ENCODE measurements around the gene VDAC1. TPM values are rescaled to one million over a fixed set of nuclear protein-coding genes. Genes with fewer than 3 reads are reported as not detected.

The VDAC1 gene
- total RNA-seq, 1 donor, result 87.0 TPM

- no peak for DNase-seq (ENCODE audit: low read depth in 2 of 3, low spot score in 2 of 3)
Measured at GRCh38 chr5:134025786-134026185, 21.0 kb upstream of the VDAC1 start.

DNA sequence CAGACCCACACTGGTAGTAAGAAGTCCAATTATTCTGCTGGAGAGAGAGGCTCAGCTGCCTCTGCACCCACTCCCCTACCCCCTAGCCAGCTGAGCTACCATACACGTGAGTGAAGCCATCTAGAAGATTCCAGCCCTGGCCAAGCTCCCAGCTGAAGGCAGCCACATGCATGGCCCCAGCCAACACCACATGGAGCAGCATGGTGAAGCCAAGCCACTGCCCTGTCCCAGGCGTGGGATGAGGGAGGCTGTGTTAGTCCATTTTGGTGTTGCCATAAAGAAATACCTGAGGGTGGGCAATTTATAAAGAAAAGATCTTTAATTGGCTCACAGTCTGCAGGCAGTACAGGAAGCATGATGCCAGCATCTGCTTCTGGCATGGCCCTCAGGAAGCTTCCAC is 20.0 kb upstream of the VDAC1 start:
- DNase-seq (ENCODE audit: low read depth in 2 of 3, low spot score in 2 of 3), result no peak

DNA sequence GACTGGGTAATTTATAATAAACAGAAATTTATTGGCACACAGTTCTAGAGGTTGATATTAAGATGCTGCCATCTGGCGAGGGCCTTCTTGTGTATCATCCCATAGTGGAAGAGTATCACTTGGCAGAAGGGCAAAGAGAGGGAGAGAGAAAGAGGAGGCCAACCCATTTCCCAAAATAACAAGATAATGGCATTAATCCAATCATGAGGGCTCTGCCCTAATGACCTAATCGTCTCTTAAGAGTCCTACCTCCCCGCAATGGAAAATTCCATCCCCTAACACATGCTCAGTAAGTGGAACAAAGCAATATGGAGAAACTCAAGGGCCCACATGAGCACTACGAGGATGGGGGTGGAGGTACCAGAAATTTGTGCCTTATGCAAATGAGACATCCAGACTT is 17.6 kb upstream of the VDAC1 start:
- no peak for DNase-seq (ENCODE audit: low read depth in 2 of 3, low spot score in 2 of 3)

DNA sequence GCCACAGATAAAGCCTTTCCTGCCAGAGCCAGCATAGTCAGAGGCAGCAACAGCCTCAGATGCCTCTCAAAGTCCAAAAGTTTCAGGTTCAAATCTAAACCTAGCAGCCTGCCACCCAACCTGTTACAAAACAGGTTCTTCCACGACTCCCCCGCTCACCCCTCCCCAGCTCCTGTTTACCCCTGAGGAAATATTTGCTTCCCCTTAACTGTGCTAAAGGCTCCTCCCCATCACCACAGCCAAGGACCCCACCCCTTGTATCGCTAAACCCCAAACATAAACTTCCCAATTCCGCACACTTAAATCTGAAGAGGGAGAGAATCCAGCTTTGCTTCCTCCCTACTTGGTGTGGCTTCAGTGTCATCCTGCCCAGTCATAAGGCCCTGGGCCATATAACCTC is 15.4 kb upstream of the VDAC1 start:
- DNase-seq (ENCODE audit: low read depth in 2 of 3, low spot score in 2 of 3), result no peak

DNA sequence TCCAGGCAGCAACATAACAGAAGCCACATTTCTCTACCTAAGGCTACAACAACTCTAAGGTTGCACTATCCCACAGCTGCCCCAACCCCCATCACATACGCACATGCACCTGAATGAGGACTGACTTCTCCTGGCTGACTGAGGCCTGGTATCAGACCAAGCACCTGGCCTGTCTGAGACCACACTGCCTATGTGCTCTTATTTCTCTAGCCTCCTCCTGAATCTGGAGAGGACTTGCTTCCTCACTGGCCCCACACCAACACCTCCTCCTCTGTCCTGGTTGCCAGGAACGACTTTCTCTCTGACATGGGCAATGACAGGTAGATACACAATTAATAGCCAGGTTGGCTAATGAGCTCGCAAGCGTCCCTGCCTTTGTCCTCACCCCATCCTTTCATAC is 14.9 kb upstream of the VDAC1 start:
- no peak for DNase-seq (ENCODE audit: low read depth in 2 of 3, low spot score in 2 of 3)

DNA sequence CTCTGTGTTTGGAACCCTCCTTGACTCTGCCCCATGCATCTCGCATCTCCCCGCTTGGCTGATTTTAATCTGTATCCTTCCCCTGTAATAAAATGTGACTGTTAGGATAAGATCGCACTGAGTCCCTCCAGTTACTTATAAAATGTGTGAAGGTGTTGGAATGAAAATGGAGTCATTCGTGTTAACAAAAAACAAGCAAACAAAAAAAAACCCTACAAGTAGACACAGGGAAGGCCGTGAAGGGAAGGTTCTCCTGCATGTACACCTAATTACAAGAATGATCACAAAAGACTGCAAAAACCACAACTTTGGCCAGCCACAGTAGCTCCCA is 14.2 kb upstream of the VDAC1 start:
- no peak for DNase-seq (ENCODE audit: low read depth in 2 of 3, low spot score in 2 of 3)

GRCh38 chr5:134018154-134018985 is 13.6 kb upstream of the VDAC1 start:
- no peak for DNase-seq (ENCODE audit: low read depth in 2 of 3, low spot score in 2 of 3)

- DNase-seq (ENCODE audit: low read depth in 2 of 3, low spot score in 2 of 3), result no peak
Measured at GRCh38 chr5:134008266-134008749, 3.5 kb upstream of the VDAC1 start.

DNA sequence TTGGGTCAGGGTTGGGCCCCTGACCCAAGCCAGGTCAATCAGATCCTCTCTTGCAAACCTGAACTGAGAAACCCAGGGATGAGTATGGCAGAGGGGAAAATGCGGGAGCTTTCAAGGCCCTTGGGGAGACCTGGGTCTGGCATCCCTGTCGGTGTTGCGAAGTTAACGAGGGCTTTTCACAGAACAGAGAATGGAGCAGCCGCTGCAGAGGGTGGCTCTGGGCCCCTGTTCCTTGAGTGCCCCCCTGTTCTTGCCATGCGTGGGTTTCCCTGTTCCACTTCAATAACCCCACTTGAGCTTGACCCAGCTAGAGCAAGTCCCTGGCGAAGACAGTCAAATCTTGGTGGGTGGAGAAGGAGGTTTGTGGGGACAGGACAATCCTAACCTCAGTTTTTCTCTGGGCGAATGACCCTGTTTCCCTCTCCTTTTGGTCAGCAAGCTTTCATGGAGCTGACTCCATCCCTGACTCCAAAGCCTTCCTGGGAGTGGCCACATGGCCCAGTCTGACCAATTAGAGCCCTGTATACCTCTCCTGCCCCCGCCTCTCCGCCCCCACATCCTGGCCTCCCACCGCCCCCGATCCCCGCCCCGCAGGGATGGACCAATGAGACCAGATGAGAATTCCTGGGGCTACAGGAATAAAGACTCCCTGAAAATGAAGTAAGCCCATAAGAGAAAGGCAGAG is 2.9 kb upstream of the VDAC1 start:
- no peak for DNase-seq (ENCODE audit: low read depth in 2 of 3, low spot score in 2 of 3)

DNA sequence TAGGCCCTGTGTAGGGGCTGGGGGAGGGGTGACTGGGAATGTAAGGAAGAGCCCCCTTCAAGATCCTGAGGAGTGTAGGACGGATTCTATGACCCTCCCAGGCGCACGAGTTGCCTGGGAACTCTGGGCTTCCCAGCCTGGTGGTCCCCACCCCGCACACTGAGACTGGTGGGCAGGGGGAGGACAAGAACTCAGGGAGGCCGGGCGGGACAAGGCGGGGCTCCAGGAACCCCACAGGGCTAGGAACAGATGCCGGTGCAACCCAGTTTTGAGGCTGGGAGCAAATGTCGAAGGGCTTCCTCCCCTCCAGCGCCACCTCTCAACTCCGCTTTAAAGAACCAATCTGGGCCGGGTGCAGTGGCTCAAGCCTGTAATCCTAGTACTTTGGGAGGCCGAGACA is 1.3 kb upstream of the VDAC1 start:
- no peak for DNase-seq (ENCODE audit: low read depth in 2 of 3, low spot score in 2 of 3)

DNA sequence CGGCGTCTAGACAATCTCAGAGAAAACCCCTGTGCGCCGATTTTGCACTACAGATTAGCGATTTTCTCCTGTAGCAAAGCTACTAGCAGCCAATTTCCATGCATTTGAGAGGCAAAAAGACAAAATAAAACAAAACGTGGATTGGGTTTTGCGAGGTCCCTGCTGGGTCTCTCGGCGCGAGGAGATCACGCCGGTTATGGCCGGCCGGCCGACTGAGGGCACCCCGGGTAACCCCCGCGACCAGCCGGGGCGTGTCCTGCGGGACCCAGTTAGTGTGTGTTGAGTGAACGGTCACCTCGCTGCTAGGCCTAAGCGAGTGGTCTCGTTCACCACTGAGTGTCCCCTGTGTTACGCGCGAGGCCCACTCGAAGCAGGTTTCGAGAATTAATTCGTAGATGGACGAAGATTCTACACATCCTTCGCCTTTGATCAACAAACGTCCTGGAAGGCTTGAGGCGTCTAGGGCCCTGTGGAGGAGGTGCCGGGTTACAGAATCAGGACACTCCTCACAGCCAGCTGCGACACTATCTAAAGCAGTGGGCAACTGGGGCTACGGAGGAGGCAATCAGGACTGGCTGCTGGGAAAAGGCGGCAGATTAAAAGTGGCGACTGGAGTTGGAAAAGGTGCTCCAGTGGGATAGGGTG is 764 bp upstream of the VDAC1 start:
- DNase-seq (ENCODE audit: low read depth in 2 of 3, low spot score in 2 of 3), result no peak

DNA sequence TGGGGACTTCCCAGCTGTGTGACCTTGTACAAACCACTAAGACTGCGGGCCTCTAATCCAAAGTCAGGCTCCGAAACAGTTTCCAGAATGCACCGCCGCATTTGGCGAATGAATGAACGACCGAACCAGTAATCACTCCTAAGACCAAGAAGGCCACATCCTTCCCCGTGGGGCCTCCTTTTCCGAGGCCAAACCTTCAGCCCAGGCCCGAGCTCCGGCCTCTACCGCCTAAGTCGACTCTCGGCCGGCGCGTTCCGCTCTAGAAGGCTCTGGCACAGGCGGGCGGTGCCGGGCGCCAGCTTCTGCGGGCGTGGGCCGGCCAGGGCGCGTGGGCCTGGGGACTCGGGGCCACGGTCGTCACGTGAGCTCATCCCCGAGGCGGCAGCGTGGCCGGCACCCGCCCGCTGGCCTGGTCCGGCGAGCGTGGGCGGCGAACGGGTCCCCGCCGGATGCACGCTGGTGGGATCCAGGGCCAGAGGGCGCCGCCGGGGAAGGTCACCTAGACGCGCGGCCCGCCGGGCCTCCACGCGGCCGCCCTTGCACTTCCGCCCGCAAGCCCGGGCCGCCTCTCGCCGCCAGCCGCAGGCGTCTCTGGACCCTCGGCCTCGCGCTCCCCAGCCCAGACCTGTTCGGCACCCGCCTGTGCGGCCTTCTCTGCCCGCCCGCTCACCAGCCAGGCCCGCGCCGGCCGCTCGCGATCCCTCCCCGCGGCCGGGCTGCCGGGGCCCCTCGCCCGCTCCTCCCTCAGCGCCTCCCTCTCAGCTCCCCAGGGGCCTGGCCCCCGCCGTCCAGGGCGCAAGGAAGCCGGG is 754 bp downstream of the VDAC1 start:
- peak; percentile 22 to 43 (median 28) for DNase-seq (ENCODE audit: low read depth in 2 of 3, low spot score in 2 of 3)

- no peak for DNase-seq (ENCODE audit: low read depth in 2 of 3, low spot score in 2 of 3)
Measured at GRCh38 chr5:134003064-134003816, 1.5 kb downstream of the VDAC1 start.

DNA sequence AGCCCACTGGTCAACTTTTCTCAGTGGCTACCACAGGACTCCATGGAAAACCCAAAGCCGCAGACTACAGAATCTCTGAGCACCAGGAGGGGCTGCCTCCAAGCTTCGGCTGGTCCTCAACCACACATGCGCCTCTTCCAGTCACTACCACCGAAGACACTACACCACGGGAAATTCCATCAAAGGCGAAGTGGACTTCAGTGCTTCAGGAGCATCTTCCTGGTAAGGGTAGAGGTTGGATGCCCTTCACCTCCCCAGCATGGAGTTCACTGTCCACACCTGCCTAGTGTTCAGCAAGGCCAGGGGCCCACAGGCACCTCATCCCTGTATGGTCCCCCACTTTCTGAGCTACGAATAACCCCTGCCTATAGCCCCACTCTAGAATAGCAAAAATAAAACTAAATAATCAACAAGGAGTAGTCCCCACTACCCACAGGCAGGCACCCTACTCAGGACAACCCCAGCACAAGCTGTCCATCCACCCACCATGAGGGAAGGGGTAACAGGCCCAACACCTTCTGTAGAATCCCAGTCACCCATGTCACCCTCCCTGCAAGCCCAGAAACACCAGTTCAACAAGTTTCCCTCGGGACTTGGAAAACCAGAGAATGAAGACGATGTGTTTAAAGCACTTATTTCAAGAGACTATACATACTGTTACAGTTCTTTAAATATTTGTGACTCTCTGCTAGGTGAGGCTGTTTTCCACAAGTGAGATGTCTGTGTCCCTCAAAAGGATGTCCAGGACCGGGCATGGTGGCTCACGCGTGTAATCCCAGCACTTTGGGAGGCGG is 2.6 kb downstream of the VDAC1 start:
- no peak for DNase-seq (ENCODE audit: low read depth in 2 of 3, low spot score in 2 of 3)

DNA sequence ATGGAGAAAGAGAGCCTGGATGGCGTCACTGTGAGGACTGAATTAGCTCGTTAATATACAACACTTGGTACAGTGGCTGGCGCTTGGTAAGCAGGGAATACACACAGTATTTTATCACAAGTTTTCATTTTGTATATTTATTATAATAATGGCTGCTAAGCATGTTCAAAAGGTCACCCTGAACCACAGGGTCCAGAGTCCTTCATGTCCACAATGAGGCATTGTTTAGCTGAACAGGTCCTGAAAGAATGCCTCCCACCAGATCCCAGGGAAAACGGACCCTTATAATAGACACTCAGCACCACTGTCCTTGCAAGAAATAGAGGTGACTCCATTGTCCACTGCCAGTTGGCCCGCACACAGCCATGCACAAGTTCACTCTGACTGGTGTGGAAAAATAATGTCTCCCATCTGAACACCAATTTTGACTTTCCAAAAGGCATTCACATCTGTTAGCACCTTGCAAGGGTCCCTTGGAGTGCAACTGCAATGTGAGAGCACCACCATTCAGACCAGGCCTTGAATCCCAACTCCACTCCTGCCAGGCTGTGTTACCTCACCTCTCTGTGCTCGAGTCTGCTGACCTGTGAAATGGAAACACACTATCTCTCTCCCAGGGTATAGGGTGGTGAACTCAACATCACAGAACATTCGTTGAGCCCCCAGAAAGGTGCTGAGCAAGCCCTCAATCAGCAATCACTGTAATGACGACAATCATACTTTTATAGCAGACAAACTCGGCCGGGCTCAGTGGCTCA is 3.9 kb downstream of the VDAC1 start:
- no peak for DNase-seq (ENCODE audit: low read depth in 2 of 3, low spot score in 2 of 3)

- DNase-seq (ENCODE audit: low read depth in 2 of 3, low spot score in 2 of 3), result no peak
Measured at GRCh38 chr5:134000091-134000511, 4.7 kb downstream of the VDAC1 start.

DNA sequence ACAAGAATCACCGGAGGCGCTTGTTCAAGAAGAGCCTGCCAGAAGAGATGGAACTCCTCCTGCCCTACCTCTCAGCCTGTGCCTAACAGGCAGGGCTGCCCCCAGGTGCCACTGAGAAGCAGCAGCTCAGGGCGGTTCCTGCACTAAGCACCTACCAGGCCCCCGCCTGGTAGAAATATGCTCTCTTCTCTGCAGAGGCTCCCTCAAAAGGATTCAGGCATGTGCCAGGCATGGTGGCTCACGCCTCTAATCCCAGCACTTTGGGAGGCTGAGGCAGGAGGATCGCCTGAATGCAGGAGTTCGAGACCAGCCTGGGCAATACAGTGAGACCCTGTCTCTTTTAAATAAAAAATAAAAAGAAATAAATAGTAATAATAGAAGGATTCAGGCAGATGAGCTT is 6.0 kb downstream of the VDAC1 start:
- no peak for DNase-seq (ENCODE audit: low read depth in 2 of 3, low spot score in 2 of 3)

DNA sequence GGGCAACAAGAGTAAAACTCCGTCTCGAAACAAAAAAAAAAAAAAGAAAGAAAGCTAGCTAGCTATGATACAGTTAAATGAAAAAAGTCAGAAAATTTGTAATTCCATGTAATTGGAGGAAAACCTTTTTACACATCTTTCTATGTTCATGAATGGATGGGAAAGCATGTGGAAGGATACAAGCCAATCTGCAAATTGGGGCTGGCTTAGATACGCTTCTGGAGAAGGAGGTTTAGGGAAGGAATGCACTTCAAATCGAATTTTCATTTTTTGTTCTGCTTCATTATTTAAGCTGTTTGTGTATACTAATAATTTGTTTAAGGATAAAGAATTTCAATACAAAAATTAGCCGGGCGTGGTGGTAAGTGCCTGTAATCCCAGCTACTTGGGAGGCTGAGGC is 6.7 kb downstream of the VDAC1 start:
- no peak for DNase-seq (ENCODE audit: low read depth in 2 of 3, low spot score in 2 of 3)
